Endothelial cell of umbilical vein (primary cell): ENCODE results near the gene OR52M1. TPM values are rescaled to one million over a fixed set of nuclear protein-coding genes. Genes with fewer than 3 reads are reported as not detected.

Experiments used
- BruUV-seq: library from RNA; stranded (reverse); fragments of 400-500 nt; replicated peaks from 2 replicates; lab custom pipeline; 2021; lab: Mats Ljungman, UMichigan
- CTCF ChIA-PET: fragments of 300-600, 350-600 bp; sonication (Branson Sonifier 250); formaldehyde crosslinking; loops from one replicate; lab custom pipeline; 2021; ENCODE audit warnings: antibody characterized with exemption, inconsistent platforms; lab: Charles Lee
- POLR2A ChIA-PET: fragments of 300-600, 350-600 bp; sonication (Branson Sonifier 250); formaldehyde crosslinking; loops from one replicate; lab custom pipeline; 2021; ENCODE audit warnings: antibody characterized with exemption, inconsistent platforms; lab: Charles Lee
- DNase-seq: peaks from one replicate; pipeline ENCODE4 v3.0.0-alpha.2; 2011; ENCODE audit warnings: low read depth, low spot score
- FAIRE-seq: peaks from 2 replicates; lab custom pipeline; 2011; peaks lifted over from hg19 to GRCh38; lab: Jason Lieb, UNC
- H2AFZ ChIP-seq: 2 replicates; pipeline ENCODE4 v1.6.0; 2012; ENCODE audit warnings: low read depth, low read length, control low read depth, inconsistent platforms
- H3K27ac ChIP-seq: 2 replicates; pipeline ENCODE4 v1.5.1; 2011; ENCODE audit warnings: low read depth, mild to moderate bottlenecking, control low read depth, low read length, moderate library complexity; ENCODE audit not compliant: insufficient read depth
- H3K27me3 ChIP-seq, 2 experiments: 2 replicates each; pipeline versions ENCODE4 v1.6.0 to v1.6.1; 2011; ENCODE audit warnings: low read length in 2 of 2, mixed read lengths in 1 of 2; ENCODE audit not compliant: control insufficient read depth in 2 of 2, insufficient read depth in 2 of 2
- H3K36me3 ChIP-seq, 2 experiments: 2 replicates in 1 of 2; 3 replicates in 1 of 2; pipeline ENCODE4 v1.5.1; 2011; ENCODE audit warnings: low read length in 2 of 2, mild to moderate bottlenecking in 1 of 2, moderate library complexity in 1 of 2; ENCODE audit not compliant: control insufficient read depth in 2 of 2, insufficient read depth in 2 of 2; ENCODE audit errors: extremely low read depth in 1 of 2
- H3K4me1 ChIP-seq: 3 replicates; pipeline ENCODE4 v1.5.1; 2011; ENCODE audit warnings: mild to moderate bottlenecking, low read length; ENCODE audit not compliant: control insufficient read depth, insufficient read depth; ENCODE audit errors: extremely low read depth
- H3K4me2 ChIP-seq: 2 replicates; pipeline ENCODE4 v1.6.1; 2011; ENCODE audit warnings: low read length, control low read depth, mixed read lengths; ENCODE audit not compliant: insufficient read depth
- H3K4me3 ChIP-seq, 3 experiments: fragments of 200-600 bp in 1 of 3; sonication (generic), shearing (Covaris generic) in 1 of 3; replicated peaks in 1 of 3; 2 replicates each; pipeline ENCODE4 v1.5.1; 2011 to 2016; ENCODE audit warnings: control low read depth in 3 of 3, low read length in 3 of 3, mild to moderate bottlenecking in 2 of 3, inconsistent platforms in 1 of 3, low read depth in 1 of 3, moderate library complexity in 1 of 3; ENCODE audit not compliant: insufficient read depth in 1 of 3
- H3K79me2 ChIP-seq: 2 replicates; pipeline ENCODE4 v1.6.0; 2012; ENCODE audit warnings: low read length, inconsistent platforms; ENCODE audit not compliant: control insufficient read depth, insufficient read depth
- H3K9ac ChIP-seq: replicated peaks from 2 replicates; pipeline ENCODE3; 2011; ENCODE audit warnings: low read length, control low read depth; ENCODE audit not compliant: insufficient read depth; ENCODE audit errors: extremely low read depth
- H3K9me1 ChIP-seq: replicated peaks from 3 replicates; pipeline ENCODE4 v1.6.0; 2011; ENCODE audit warnings: mild to moderate bottlenecking, low read length; ENCODE audit not compliant: control insufficient read depth, insufficient read depth; ENCODE audit errors: extremely low read depth
- H3K9me3 ChIP-seq: replicated peaks from 2 replicates; pipeline ENCODE4 v1.5.1; 2012; ENCODE audit warnings: low read length, inconsistent platforms; ENCODE audit not compliant: control insufficient read depth, insufficient read depth
- H4K20me1 ChIP-seq: replicated peaks from 2 replicates; pipeline ENCODE3; 2011; ENCODE audit warnings: mild to moderate bottlenecking, low read length; ENCODE audit not compliant: control insufficient read depth, insufficient read depth; ENCODE audit errors: extremely low read depth
- EZH2 ChIP-seq: IDR thresholded peaks from 2 replicates; pipeline ENCODE4 v1.6.1; 2012; ENCODE audit warnings: borderline replicate concordance, low read depth, mild to moderate bottlenecking, moderate library complexity, low read length, inconsistent platforms; ENCODE audit not compliant: severe bottlenecking
- FOS ChIP-seq: IDR thresholded peaks from 2 replicates; pipeline ENCODE4 v1.6.1; 2011; ENCODE audit warnings: mild to moderate bottlenecking, low read length, moderate library complexity, borderline replicate concordance; ENCODE audit not compliant: insufficient read depth
- GATA2 ChIP-seq: IDR thresholded peaks from 2 replicates; pipeline ENCODE4 v1.7.0; 2011; ENCODE audit warnings: low read depth, mild to moderate bottlenecking, moderate library complexity, mixed read lengths, low read length; ENCODE audit not compliant: insufficient read length, insufficient read depth
- JUN ChIP-seq: IDR thresholded peaks from 2 replicates; pipeline ENCODE4 v1.6.1; 2011; ENCODE audit warnings: borderline replicate concordance, low read depth; ENCODE audit not compliant: insufficient read length, insufficient read depth
- MYC ChIP-seq: IDR thresholded peaks from one replicate; pipeline ENCODE4 v1.6.1; 2011; ENCODE audit warnings: mild to moderate bottlenecking, low read depth, low read length
- POLR2A ChIP-seq: IDR thresholded peaks from 2 replicates; pipeline ENCODE4 v1.6.1; 2012; ENCODE audit warnings: low read depth, mild to moderate bottlenecking, control low read depth, low read length
- dilution Hi-C: fragments of 300-500 bp; cut with MboI; formaldehyde crosslinking; loops from one replicate; pipeline ENCODE4 v1.15.0; 2019; ENCODE audit warnings: low sequenced_read_pairs; ENCODE audit not compliant: extremely low pct_ligation_motif_present
- intact Hi-C: fragments of 100-400 bp; cut with micrococcal nuclease; formaldehyde crosslinking; loops from one replicate; pipeline ENCODE4 v1.10.0; 2022
- polyA plus RNA-seq, 4 experiments: library from polyadenylated mRNA; depleted of rRNA in 3 of 4; stranded (reverse) in 3 of 4; unstranded in 1 of 4; fragments of >200 nt; gene quantifications; 2 replicates each; pipeline versions ENCODE4 v1.2.1 to v1.2.3, GENCODE V29; 2011 to 2012; ENCODE audit warnings: missing spikeins in 1 of 4
- total RNA-seq: library from RNA; stranded (reverse); gene quantifications from 2 replicates; pipeline ENCODE4 v1.2.3, GENCODE V29; 2021

The OR52M1 gene
- total and polyA plus RNA-seq, 2 donors (not counting 3 experiments of a cell fraction or from before 2014, with no cell fraction given) = not detected

DNA sequence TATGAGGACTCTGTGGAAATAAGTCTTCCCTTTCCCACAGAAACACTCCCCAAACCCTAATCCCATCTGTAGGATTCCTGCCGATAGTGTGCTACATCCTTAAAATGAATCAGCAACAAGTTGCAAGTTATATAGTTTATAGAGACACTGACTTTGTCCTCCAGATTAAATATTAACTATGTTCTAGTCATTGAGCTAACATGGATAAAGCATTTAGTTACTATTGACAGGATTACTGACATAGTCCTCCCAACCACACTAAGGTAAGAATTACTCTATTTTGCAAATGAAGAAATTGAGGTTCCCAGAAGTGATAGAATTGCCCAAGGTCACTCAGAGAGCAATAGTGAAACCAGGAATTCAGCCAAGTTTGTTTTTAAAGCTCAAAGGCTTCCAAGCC, 1.9 kb downstream of the OR52M1 start:
- Histone ChIP-seq H3K9me3 (no peaks in the 10 kb centered on the region), H3K27me3 (peaks cover 0 to under 1% of the 10 kb centered on the region in 2 experiments), H3K4me3 (no peak overlapping the region), H2AFZ (no peak overlapping the region), H3K36me3 (no peaks in the 10 kb centered on the region), H3K9me1 (no peaks in the 10 kb centered on the region), H3K9ac (no peak overlapping the region), H3K4me1 (peaks cover 9% of the 10 kb centered on the region), H4K20me1 (no peaks in the 10 kb centered on the region), H3K27ac (no peak overlapping the region), H3K79me2 (no peaks in the 10 kb centered on the region), H3K4me2 (no peak overlapping the region)
- CTCF ChIA-PET = interaction anchor here (1.4 to 1.9 kb wide), 3 partner anchors 9 to 365 kb away, joined by 3 to 10 read pairs (median 4); no protein-coding TSS in a partner anchor
- dilution Hi-C loops = no loop called here
- BruUV-seq = no TSS peak
- DNase-seq (no peak), FAIRE-seq (no peak)
- POLR2A ChIA-PET = no interaction called here
- intact Hi-C loops = no loop called here
- TF ChIP-seq POLR2A = no peak
- no peak for TF ChIP-seq GATA2
- no peak for TF ChIP-seq FOS

DNA sequence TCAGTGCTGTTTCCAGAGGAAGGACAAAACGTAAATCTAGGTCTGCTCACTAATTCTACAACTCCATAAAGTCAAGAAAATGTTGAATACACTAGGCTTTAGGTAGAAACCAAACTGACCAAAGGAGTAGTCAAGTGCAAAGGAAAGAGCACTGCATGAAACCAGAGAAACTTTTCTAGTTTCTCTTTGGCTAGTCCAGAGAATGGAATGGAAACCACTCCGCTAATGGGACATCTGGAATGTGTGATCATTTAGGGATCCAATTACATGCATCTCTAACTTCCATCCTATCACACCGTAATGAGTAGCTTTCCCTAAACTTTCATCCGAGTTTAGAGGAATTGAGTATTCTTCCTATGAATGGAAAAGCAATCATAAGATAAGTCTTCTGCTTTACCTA, 2.4 kb downstream of the OR52M1 start:
- BruUV-seq = no TSS peak
- intact Hi-C loops = no loop called here
- Histone ChIP-seq H3K79me2 (no peaks in the 10 kb centered on the region), H3K36me3 (no peaks in the 10 kb centered on the region), H3K4me1 (peaks cover 9% of the 10 kb centered on the region), H3K27ac (no peak overlapping the region), H2AFZ (no peak overlapping the region), H3K4me3 (no peak overlapping the region), H4K20me1 (no peaks in the 10 kb centered on the region), H3K4me2 (no peak overlapping the region), H3K27me3 (no peaks in the 10 kb centered on the region), H3K9me3 (no peaks in the 10 kb centered on the region), H3K9me1 (no peaks in the 10 kb centered on the region), H3K9ac (no peak overlapping the region)
- POLR2A ChIA-PET = no interaction called here
- TF ChIP-seq FOS (no peak), JUN (no peak), EZH2 (no peak), MYC (no peak)
- DNase-seq (no peak), FAIRE-seq (no peak)
- dilution Hi-C loops = no loop called here
- CTCF ChIA-PET = interaction anchor here (1.1 to 1.9 kb wide), 4 partner anchors 8 to 366 kb away, joined by 3 to 10 read pairs (median 4); no protein-coding TSS in a partner anchor
